ENCODE results near the gene FBXW9.

- TF ChIP-seq, protein P1, sequence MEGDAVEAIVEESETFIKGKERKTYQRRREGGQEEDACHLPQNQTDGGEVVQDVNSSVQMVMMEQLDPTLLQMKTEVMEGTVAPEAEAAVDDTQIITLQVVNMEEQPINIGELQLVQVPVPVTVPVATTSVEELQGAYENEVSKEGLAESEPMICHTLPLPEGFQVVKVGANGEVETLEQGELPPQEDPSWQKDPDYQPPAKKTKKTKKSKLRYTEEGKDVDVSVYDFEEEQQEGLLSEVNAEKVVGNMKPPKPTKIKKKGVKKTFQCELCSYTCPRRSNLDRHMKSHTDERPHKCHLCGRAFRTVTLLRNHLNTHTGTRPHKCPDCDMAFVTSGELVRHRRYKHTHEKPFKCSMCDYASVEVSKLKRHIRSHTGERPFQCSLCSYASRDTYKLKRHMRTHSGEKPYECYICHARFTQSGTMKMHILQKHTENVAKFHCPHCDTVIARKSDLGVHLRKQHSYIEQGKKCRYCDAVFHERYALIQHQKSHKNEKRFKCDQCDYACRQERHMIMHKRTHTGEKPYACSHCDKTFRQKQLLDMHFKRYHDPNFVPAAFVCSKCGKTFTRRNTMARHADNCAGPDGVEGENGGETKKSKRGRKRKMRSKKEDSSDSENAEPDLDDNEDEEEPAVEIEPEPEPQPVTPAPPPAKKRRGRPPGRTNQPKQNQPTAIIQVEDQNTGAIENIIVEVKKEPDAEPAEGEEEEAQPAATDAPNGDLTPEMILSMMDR (IDR thresholded peaks at IDR 0.05): no peak
- no peak for TF ChIP-seq POLR2A (IDR thresholded peaks at IDR 0.05)
Measured at GRCh38 chr19:12720851-12721655, 24.6 kb upstream of the FBXW9 start.
